ENCODE data around the gene PIK3R5.

Gene PIK3R5

DNA sequence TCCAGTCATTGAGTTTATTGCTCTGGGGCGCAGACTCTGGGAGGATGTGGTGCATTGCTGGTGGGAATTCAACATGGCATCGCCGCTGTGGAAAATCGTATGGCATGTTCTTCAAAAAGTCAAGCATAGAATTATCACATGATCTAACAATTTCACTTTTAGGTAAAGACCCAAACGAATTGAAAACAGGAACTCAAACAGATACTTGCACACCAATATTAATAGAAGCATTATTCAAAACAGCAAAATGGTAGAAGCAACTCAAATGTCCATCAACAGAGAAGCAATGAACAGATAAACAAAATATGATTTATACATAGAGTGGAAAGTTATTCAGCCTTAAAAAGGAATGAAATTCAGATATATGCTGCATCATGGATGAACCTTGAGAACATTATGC is 113.9 kb downstream of the PIK3R5 start:
- no peak for DNase-seq

DNA sequence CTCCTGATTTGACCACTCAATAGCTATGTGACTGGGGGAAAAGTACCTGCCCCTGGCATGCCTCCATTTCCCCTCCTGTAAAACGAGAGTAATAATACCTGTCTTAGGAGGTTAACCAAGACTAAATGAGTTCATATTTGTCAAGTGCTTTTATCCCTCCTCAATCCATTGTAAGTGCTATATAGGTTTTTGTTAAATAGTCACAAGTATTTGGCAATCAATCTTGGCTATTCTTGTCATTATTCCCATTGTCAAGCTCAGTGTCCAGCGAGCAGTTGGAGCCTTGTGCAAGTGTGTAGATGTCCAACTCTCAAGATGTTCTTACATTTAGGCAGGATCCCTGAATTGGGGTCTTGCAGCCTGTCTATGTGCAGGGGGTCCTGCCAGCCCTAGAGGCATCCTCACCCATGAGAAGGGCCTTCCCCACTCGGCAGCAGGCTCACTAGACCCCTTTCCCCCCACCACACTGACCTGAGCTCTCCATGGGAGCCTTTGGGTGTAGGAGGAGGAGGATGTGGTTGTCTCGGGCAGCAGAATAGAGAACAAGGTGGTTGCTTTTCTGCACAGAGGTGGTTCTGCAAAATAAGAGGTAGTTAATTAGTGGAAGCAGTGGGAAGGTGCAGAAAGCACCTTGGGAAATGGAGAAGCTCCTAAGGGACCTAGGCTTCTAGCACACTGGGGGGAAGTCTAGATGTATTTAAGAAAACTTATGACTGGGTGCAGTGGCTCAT is 116.0 kb downstream of the PIK3R5 start:
- no peak for DNase-seq

- DNase-seq = no peak
Observed at GRCh38 chr17:8847891-8848290, 117.6 kb downstream of the PIK3R5 start.

GRCh38 chr17:8846768-8847211 is 118.7 kb downstream of the PIK3R5 start:
- DNase-seq = no peak

- DNase-seq = no peak
Observed at GRCh38 chr17:8844229-8845218, 121.0 kb downstream of the PIK3R5 start.

DNA sequence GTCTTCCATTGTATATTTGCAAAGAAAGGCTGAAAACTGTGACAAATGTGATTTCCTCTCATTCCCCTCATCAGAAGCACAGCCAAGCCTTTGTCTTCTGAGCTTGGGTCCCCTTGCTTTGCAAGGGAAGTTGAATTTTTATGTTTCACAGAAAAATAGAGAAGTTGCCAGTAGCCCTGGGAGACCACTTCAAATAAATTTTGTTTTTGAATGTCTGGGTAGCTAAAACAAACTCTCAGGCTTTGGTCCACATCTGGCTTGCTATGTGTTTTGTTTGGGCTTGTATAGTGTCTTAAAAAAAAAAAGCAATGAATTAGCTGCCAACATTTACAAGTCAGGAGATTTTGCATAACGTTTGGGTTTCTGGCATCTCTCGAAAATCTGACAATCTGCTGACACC is 122.2 kb downstream of the PIK3R5 start:
- no peak for DNase-seq

DNA sequence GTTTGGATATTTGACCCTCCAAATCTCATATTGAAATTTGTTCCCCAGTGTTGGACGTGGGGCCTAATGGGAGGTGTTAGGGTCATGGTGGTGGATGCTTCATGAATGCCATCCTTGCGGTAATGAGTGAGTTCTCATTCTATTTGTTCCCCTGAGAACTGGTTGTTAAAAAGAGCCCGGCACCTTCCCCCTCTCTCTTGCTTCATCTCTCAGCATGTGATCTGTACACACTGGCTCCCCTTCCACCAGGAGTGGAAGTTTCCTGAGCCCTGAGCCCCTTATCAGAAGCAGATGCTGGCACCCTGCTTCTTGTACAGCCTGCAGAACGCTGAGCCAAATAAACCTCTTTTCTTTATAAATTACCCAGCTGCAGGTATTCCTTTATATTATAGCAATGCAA is 123.7 kb downstream of the PIK3R5 start:
- no peak for DNase-seq

GRCh38 chr17:8839410-8839935 is 126.0 kb downstream of the PIK3R5 start:
- no peak for DNase-seq

- DNase-seq = no peak
Observed at GRCh38 chr17:8838551-8839095, 126.9 kb downstream of the PIK3R5 start.

GRCh38 chr17:8837563-8838075 is 127.9 kb downstream of the PIK3R5 start:
- no peak for DNase-seq

- no peak for DNase-seq
Observed at GRCh38 chr17:8836821-8837562, 128.5 kb downstream of the PIK3R5 start.

DNA sequence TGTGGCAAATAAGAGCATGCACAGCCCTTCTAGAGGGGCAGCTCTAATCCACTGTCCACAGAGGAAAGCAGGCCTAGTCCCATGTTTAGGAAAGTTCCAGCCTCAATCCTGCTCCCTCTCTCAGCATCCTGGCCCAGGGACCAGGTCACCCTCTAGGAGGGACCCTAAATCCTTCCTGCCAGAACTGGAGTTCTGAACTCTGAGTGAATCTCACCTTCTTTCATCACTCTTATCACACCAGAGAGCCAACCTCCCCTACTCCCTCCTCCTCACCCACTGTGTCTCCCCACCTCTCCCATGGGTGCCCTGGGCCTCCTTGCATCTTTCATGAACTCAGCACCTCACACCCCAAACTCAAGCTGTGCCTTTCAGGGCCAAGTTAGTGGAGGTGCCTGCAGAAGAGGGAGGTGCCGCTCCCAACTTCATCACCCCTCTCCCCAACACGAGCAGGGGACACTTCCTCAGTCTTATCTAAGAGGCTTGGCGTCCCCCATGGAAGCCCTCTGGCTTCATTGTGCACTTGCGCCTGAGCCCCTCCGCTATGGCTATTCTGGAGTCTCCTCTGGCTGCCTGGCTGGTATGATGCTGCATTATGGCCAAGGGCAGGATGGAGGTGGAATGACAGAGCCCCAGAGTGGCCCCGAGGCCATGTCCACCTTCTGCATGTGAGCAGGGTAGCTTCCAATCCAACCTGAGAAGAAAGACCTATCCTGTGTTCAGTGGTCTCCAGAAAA is 129.7 kb downstream of the PIK3R5 start:
- DNase-seq = no peak

GRCh38 chr17:8835106-8835505 is 130.4 kb downstream of the PIK3R5 start:
- no peak for DNase-seq

GRCh38 chr17:8832711-8833352 is 132.7 kb downstream of the PIK3R5 start:
- DNase-seq = no peak

GRCh38 chr17:8831234-8831849 is 134.2 kb downstream of the PIK3R5 start:
- no peak for DNase-seq

DNA sequence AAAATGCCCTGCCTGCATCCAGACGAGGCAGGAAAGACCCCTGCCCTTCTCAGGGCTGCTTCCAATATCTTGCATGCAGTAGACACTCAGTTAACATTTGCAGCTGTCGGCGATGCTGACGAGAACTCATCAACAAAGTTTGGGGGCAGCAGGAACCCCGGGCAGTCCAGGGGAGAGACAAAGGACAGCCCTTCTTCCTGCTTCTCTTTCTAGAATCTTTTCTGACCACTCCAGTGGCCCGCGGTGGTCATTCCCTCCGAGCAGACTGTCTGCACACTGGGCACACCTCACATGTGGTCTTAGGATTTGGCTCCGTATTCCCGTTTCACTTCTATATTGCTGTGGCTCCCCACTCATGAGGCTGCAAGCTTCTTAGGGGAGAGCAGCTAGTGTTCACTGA is 135.4 kb downstream of the PIK3R5 start:
- DNase-seq = no peak

- DNase-seq = no peak
Observed at GRCh38 chr17:8829036-8829941, 136.2 kb downstream of the PIK3R5 start.
